GM19351 (cell line): ENCODE measurements around the gene YKT6.
A peak's percentile ranks its signal among the peaks of the same experiment; 100 is the strongest.

Experiments
- ATAC-seq: cut with Tn5 transposase; IDR thresholded peaks from one replicate; pipeline ENCODE4 v1.9.1; 2021; ENCODE audit warnings: mild to moderate bottlenecking, moderate library complexity; ENCODE audit not compliant: unreplicated experiment

YKT6 gene

GRCh38 chr7:44229546-44230105, 28.8 kb downstream of the YKT6 start:
- no peak for ATAC-seq

GRCh38 chr7:44230286-44230685, 29.5 kb downstream of the YKT6 start:
- no peak for ATAC-seq

GRCh38 chr7:44231088-44231487, 30.3 kb downstream of the YKT6 start:
- no peak for ATAC-seq

GRCh38 chr7:44232396-44232795, 31.6 kb downstream of the YKT6 start:
- no peak for ATAC-seq

GRCh38 chr7:44232901-44233715, 32.3 kb downstream of the YKT6 start:
- no peak for ATAC-seq

- ATAC-seq: no peak
Observed at GRCh38 chr7:44235066-44235465, 34.3 kb downstream of the YKT6 start.

GRCh38 chr7:44235582-44236332, 35.0 kb downstream of the YKT6 start:
- ATAC-seq: no peak

GRCh38 chr7:44236333-44236728, 35.6 kb downstream of the YKT6 start:
- ATAC-seq: no peak

GRCh38 chr7:44237696-44238095, 36.9 kb downstream of the YKT6 start:
- no peak for ATAC-seq

GRCh38 chr7:44238116-44238695, 37.4 kb downstream of the YKT6 start:
- ATAC-seq: no peak

GRCh38 chr7:44239361-44239760, 38.6 kb downstream of the YKT6 start:
- ATAC-seq: no peak

GRCh38 chr7:44240376-44240775, 39.6 kb downstream of the YKT6 start:
- no peak for ATAC-seq

- peak; percentile 88 for ATAC-seq
Observed at GRCh38 chr7:44240983-44241510, 40.3 kb downstream of the YKT6 start.

GRCh38 chr7:44242091-44242490, 41.3 kb downstream of the YKT6 start:
- ATAC-seq: no peak

GRCh38 chr7:44244282-44244681, 43.5 kb downstream of the YKT6 start:
- ATAC-seq: no peak

GRCh38 chr7:44246396-44247113, 45.8 kb downstream of the YKT6 start:
- no peak for ATAC-seq

GRCh38 chr7:44247868-44248651, 47.3 kb downstream of the YKT6 start:
- no peak for ATAC-seq

- ATAC-seq: no peak
Observed at GRCh38 chr7:44249639-44250234, 49.0 kb downstream of the YKT6 start.

- ATAC-seq: no peak
Observed at GRCh38 chr7:44251269-44251668, 50.5 kb downstream of the YKT6 start.
